GM19455 (cell line): Measurements from ENCODE around the gene MDM1.

Experiments
- ATAC-seq: cut with Tn5 transposase; IDR thresholded peaks from one replicate; pipeline ENCODE4 v1.9.1; 2021; ENCODE audit not compliant: unreplicated experiment

Gene MDM1

GRCh38 chr12:68331869-68332727 is at the start of gene MDM1:
Gene MDM1 (minus strand): TSS chr12:68332362. CDS start chr12:68332245, 117 bp downstream.
- ATAC-seq: peak; percentile 99

GRCh38 chr12:68381476-68382219 is 49.5 kb upstream of the MDM1 start:
- ATAC-seq: no peak

GRCh38 chr12:68378872-68379606 is 46.9 kb upstream of the MDM1 start:
- no peak for ATAC-seq

- ATAC-seq: no peak
Observed at GRCh38 chr12:68377881-68378280, 45.7 kb upstream of the MDM1 start.

- no peak for ATAC-seq
Observed at GRCh38 chr12:68376901-68377300, 44.7 kb upstream of the MDM1 start.

GRCh38 chr12:68375756-68376695 is 43.9 kb upstream of the MDM1 start:
- ATAC-seq: no peak

- peak; percentile 97 for ATAC-seq
Observed at GRCh38 chr12:68374307-68374982, 42.3 kb upstream of the MDM1 start.

- no peak for ATAC-seq
Observed at GRCh38 chr12:68370667-68371066, 38.5 kb upstream of the MDM1 start.

- no peak for ATAC-seq
Observed at GRCh38 chr12:68370006-68370590, 37.9 kb upstream of the MDM1 start.

- ATAC-seq: no peak
Observed at GRCh38 chr12:68368327-68368726, 36.2 kb upstream of the MDM1 start.

- no peak for ATAC-seq
Observed at GRCh38 chr12:68367903-68368302, 35.7 kb upstream of the MDM1 start.

GRCh38 chr12:68367116-68367515 is 35.0 kb upstream of the MDM1 start:
- no peak for ATAC-seq

GRCh38 chr12:68364893-68365725 is 32.9 kb upstream of the MDM1 start:
- peak; percentile 85 for ATAC-seq

- ATAC-seq: no peak
Observed at GRCh38 chr12:68364328-68364727, 32.2 kb upstream of the MDM1 start.

GRCh38 chr12:68361953-68362352 is 29.8 kb upstream of the MDM1 start:
- no peak for ATAC-seq

- ATAC-seq: peak; percentile 28
Observed at GRCh38 chr12:68359674-68360073, 27.5 kb upstream of the MDM1 start.

- ATAC-seq: peak; percentile 71
Observed at GRCh38 chr12:68358532-68359485, 26.6 kb upstream of the MDM1 start.
